Esophagus squamous epithelium (tissue), 5 donors: Measurements from ENCODE around the gene CXorf58. TPM values are rescaled to one million over a fixed set of nuclear protein-coding genes. Genes with fewer than 3 reads are reported as not detected.

Experiments used
- DNase-seq: peaks from one replicate; lab custom pipeline; 2025; lab: John Stamatoyannopoulos, UW
- H3K27ac ChIP-seq, 4 donors: fragments of 200-600 bp; sonication (generic); one replicate each; pipeline ENCODE4 v1.5.1; 2016 to 2019; ENCODE audit warnings: mild to moderate bottlenecking in 1 of 4
- H3K27me3 ChIP-seq, 4 donors: fragments of 200-600 bp; sonication (generic); 1 replicate in 3 of 4; 2 replicates in 1 of 4; pipeline versions ENCODE4 v1.5.1 to v1.6.0; 2017 to 2021; ENCODE audit warnings: antibody characterized with exemption in 1 of 4
- H3K36me3 ChIP-seq, 3 donors: fragments of 200-600 bp; sonication (generic); one replicate each; pipeline ENCODE4 v1.5.1; 2016 to 2019
- H3K4me1 ChIP-seq, 3 donors: fragments of 200-600 bp; sonication (generic); one replicate each; pipeline ENCODE4 v1.5.1; 2017 to 2019
- H3K4me3 ChIP-seq, 4 donors: fragments of 200-600 bp; sonication (generic); 1 replicate in 3 of 4; 2 replicates in 1 of 4; pipeline ENCODE4 v1.5.1; 2016 to 2019; ENCODE audit warnings: mild to moderate bottlenecking in 2 of 4, moderate library complexity in 1 of 4
- H3K9me3 ChIP-seq, 3 donors: fragments of 200-600 bp; sonication (generic); one replicate each; pipeline ENCODE4 v1.5.1; 2016 to 2019
- CTCF ChIP-seq, 6 experiments: fragments of 450-650 bp in 4 of 6; fragments of 200-600 bp in 2 of 6; sonication (generic) in 2 of 6; IDR thresholded peaks; one replicate each; pipeline ENCODE4 v1.5.1; 2016 to 2019; ENCODE audit warnings: antibody characterized with exemption in 6 of 6, mild to moderate bottlenecking in 4 of 6, moderate library complexity in 4 of 6
- POLR2A ChIP-seq, 4 donors: fragments of 450-650 bp; IDR thresholded peaks; one replicate each; pipeline ENCODE4 v1.6.1; 2017; ENCODE audit warnings: antibody characterized with exemption in 4 of 4, mild to moderate bottlenecking in 4 of 4, moderate library complexity in 3 of 4
- WGBS, 2 donors: methylation state at CpG; one replicate each; pipeline ENCODE4 v1.1.5; 2018; 5-methylcytosine and 5-hydroxymethylcytosine counted together
- intact Hi-C: fragments of 100-400 bp; cut with DNase I; formaldehyde crosslinking; loops from one replicate; pipeline ENCODE4 v1.15.0; 2022
- total RNA-seq, 4 donors: library from RNA; depleted of rRNA; stranded (reverse); fragments of >200 nt; gene quantifications; one replicate each; pipeline ENCODE4 v1.1.0, GENCODE V29; 2016
- donor health status: DM: yes; HTN: yes; CAD: no.

CXorf58 gene
- total RNA-seq, 4 donors from 2014 or later: 0.15 to 0.95 TPM; not detected in 2

- no peak overlapping the region for H3K27ac ChIP-seq
- peaks cover 0 to 4% (median 0%) of the 10 kb centered on the region in 4 donors for H3K27me3 ChIP-seq
- H3K4me1 ChIP-seq: peaks cover 0 to 6% (median 0%) of the 10 kb centered on the region in 3 donors
- intact Hi-C loops: no loop called here
- no peak for DNase-seq
- TF ChIP-seq CTCF (IDR thresholded peaks at IDR 0.05): no peak
- no peak for TF ChIP-seq POLR2A (IDR thresholded peaks at IDR 0.05)
- WGBS, 2 donors: 76 to 77% methylated on average over 1 of the region's 1 CpG
- H3K36me3 ChIP-seq: peaks cover 0 to 7% (median 0%) of the 10 kb centered on the region in 3 donors
- H3K9me3 ChIP-seq: no peaks in the 10 kb centered on the region
- no peak overlapping the region for H3K4me3 ChIP-seq
Measured at GRCh38 chrX:23982891-23983290, 75.1 kb downstream of the CXorf58 start.

Other genes with a start within 250 kb of the CXorf58 start
- gene PRDX4, start 240.5 kb upstream of the CXorf58 start, total RNA-seq: 100 to 1,000 TPM in 1 of 4 donors, 10 to 100 TPM in 3; 62.1 to 119 (median 74.6) TPM
- gene ACOT9, start 164.7 kb upstream of the CXorf58 start, total RNA-seq: 10 to 100 TPM in 3 of 4 donors, 1 to 10 TPM in 1; 5.4 to 30.9 (median 14.8) TPM
- 100 to 1,000 TPM; 287 to 793 (median 450) TPM for gene SAT1, start 124.8 kb upstream of the CXorf58 start, total RNA-seq
- 10 to 100 TPM; 10.5 to 25.1 (median 13.7) TPM for gene APOO, start 68 bp upstream of the CXorf58 start, total RNA-seq
- gene KLHL15, start 119.2 kb downstream of the CXorf58 start, total RNA-seq: 10 to 100 TPM in 1 of 4 donors, 1 to 10 TPM in 3; 2.5 to 11.8 (median 5.4) TPM
- gene EIF2S3, start 146.9 kb downstream of the CXorf58 start, total RNA-seq: 100 to 1,000 TPM in 3 of 4 donors, 10 to 100 TPM in 1; 70.5 to 158 (median 133) TPM
- gene ZFX, start 241.7 kb downstream of the CXorf58 start, total RNA-seq: 10 to 100 TPM; 19.2 to 88.0 (median 49.5) TPM